GM12891 (cell line): ENCODE data around the gene DNAJC5.
A peak's percentile ranks its signal among the peaks of the same experiment; 100 is the strongest.

ENCODE experiments used
- DNase-seq: peaks from one replicate; pipeline ENCODE4 v3.0.0; 2011; ENCODE audit warnings: low spot score; ENCODE audit not compliant: insufficient read length
- FAIRE-seq: peaks from 2 replicates; lab custom pipeline; 2011; peaks lifted over from hg19 to GRCh38; lab: Jason Lieb, UNC
- PAX5 ChIP-seq: IDR thresholded peaks from 2 replicates; pipeline ENCODE4 v1.6.1; 2011; ENCODE audit warnings: low read length, moderate library complexity, mild to moderate bottlenecking; ENCODE audit not compliant: insufficient read depth, severe bottlenecking
- POLR2A ChIP-seq: IDR thresholded peaks from 2 replicates; pipeline ENCODE4 v1.6.1; 2011; ENCODE audit warnings: low read depth, low read length, control low read depth
- POLR2AphosphoS5 ChIP-seq: IDR thresholded peaks from 2 replicates; pipeline ENCODE4 v1.6.1; 2011; ENCODE audit warnings: low read depth, low read length, control low read depth
- POU2F2 ChIP-seq: IDR thresholded peaks from 2 replicates; pipeline ENCODE4 v1.6.1; 2011; ENCODE audit warnings: low read depth, mild to moderate bottlenecking, control low read depth, low read length, moderate library complexity
- SPI1 ChIP-seq: IDR thresholded peaks from 2 replicates; pipeline ENCODE4 v1.6.1; 2011; ENCODE audit warnings: low read depth, low read length, control low read depth
- TAF1 ChIP-seq: IDR thresholded peaks from 2 replicates; pipeline ENCODE4 v1.6.1; 2011; ENCODE audit warnings: low read depth, low read length, control low read depth

Gene DNAJC5

DNA sequence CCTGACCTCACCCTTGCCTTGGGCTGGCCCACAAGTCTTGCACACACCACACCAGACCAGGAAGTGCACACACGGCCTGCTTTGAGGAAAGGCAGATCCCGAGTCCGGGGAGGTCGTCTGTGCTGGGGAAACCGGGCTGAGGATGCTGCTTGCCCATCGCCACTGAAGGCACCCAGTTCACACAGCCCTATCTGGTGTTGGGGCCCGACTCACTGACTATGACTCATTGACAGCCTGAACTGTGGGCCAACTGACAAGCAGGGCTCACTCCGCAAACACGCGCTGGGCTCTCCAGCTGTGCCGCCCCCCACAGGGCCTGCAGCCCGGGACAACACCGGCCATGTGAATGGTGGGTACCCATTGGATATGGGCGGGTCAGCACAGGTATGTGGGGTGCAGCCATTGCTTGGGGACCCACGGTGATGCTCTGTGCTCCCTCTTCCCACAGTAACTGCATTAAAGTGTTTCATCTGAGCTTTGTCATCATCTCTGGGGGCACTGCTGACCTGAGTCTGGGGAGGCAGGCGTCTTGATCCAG lies 82.9 kb downstream of the DNAJC5 start:
- DNase-seq (no peak), FAIRE-seq (no peak)
- TF ChIP-seq SPI1, result no peak
- no peak for TF ChIP-seq PAX5
- TF ChIP-seq POLR2A, result peak; percentile 57
- TF ChIP-seq POLR2AphosphoS5, result peak; percentile 81
- 0 out of 2 replicates have a peak, but pooled peaks have one; percentile 39 for TF ChIP-seq POU2F2
- no peak for TF ChIP-seq TAF1

GRCh38 chr20:63978319-63979228 lies 83.6 kb downstream of the DNAJC5 start:
- FAIRE-seq (peak; percentile 83), DNase-seq (peak; percentile 61)
- peak; percentile 63; the same call in 1 of the 2 replicates for TF ChIP-seq TAF1
- peak; percentile 50; the same call in 1 of the 2 replicates for TF ChIP-seq POLR2A
- TF ChIP-seq POLR2AphosphoS5, result peak; percentile 45; the same call in 1 of the 2 replicates
- TF ChIP-seq POU2F2, result peak; percentile 35
- no peak for TF ChIP-seq PAX5
- TF ChIP-seq SPI1, result peak; percentile 53

DNA sequence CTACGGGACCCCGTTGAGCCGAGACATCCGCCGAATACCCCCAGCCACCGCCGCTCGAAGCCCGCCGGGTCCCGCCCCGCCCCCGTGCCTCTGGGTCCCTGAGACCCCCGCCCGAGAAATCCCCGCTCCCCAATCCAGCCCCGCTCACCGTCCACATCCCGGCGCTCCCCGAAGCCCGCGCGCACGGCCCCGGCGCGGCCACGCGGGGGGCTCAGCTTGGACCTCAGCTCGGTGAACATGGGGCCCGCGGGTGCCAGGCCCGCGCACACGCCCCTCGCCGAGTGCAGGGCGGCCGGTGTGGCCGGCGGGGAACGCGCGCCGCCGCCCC lies 84.3 kb downstream of the DNAJC5 start:
- DNase-seq (no peak), FAIRE-seq (no peak)
- TF ChIP-seq POLR2AphosphoS5 (no peak), PAX5 (no peak), TAF1 (no peak), POLR2A (no peak), POU2F2 (no peak), SPI1 (no peak)

DNA sequence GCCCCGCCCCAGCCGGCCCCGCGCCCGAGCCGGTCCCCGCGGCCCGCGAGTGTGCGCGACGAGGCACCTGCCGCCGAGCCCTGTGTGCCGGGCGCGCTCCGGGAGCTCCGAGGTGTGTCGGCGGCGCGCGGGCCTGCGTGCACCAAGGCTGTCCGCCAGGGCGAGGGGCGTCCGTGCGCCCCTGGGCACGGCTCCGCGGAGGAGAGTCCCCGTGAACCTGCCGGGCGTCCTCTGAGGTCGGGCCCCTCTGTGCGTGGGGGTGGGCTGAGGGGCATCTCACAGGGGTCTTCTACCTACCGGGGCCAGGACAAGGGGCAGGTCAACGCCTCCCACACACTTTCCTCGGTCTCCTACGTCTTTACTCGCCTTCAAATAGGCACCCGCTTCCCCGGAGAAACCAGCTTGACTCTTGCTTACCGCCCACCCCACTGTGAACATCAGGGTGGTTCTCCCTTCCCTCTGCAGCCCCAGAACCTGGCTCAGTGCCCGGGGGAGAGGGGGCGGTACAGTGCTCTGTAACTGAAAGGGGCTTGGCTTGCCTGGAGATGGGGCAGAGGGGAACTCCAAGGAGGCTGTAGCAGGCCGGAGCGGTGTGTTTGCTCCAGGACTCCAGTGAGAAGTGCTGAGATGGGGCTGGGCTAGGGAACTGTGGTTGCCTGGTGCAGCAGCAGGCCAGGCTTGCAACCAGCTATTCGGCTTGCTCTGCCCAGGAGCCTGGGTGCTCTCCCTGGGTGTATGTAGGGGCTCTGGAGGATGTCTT lies 84.8 kb downstream of the DNAJC5 start, which contains the start of gene SAMD10:
SAMD10 (minus strand) TSS at position 86 of the 760 bp plus-strand sequence. CDS start 175 bp downstream, outside the sequence.
- no peak for FAIRE-seq
- TF ChIP-seq SPI1, result peak; percentile 31; the same call in 1 of the 2 replicates
- TF ChIP-seq POU2F2, result no peak
- no peak; the same call in 1 of the 2 replicates for TF ChIP-seq POLR2A
- TF ChIP-seq TAF1, result peak; percentile 72; the same call in 1 of the 2 replicates
- no peak for TF ChIP-seq PAX5
- 0 out of 2 replicates have a peak, but pooled peaks have one; percentile 29 for TF ChIP-seq POLR2AphosphoS5
- peak; percentile 66 for DNase-seq

DNA sequence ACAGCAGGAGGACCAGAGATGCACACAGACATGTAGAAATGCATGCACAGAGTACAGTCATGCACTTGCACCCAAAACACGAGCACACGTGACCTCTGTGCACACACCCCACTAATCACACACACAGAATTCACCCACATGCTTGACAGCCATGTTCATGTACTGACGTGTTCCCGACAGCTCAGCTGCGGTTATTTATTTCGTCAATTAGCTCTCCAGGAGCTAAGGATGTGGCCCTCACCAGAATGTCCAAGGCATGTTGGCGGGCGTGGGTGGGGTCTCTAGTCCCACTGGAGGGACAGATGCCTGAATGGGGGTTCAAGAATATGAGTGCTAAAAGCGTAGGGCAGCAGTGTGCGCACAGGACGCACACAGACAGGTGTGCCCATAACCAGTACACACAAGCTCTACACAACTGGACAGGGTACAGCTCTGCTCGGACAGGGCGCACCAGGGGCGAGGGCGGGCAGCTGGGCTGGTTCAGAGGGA lies 85.4 kb downstream of the DNAJC5 start:
- TF ChIP-seq POLR2A (no peak; the same call in 1 of the 2 replicates), PAX5 (no peak), SPI1 (no peak), TAF1 (no peak), POU2F2 (no peak; the same call in 1 of the 2 replicates), POLR2AphosphoS5 (peak; percentile 53; the same call in 1 of the 2 replicates)
- no peak for FAIRE-seq
- no peak for DNase-seq

DNA sequence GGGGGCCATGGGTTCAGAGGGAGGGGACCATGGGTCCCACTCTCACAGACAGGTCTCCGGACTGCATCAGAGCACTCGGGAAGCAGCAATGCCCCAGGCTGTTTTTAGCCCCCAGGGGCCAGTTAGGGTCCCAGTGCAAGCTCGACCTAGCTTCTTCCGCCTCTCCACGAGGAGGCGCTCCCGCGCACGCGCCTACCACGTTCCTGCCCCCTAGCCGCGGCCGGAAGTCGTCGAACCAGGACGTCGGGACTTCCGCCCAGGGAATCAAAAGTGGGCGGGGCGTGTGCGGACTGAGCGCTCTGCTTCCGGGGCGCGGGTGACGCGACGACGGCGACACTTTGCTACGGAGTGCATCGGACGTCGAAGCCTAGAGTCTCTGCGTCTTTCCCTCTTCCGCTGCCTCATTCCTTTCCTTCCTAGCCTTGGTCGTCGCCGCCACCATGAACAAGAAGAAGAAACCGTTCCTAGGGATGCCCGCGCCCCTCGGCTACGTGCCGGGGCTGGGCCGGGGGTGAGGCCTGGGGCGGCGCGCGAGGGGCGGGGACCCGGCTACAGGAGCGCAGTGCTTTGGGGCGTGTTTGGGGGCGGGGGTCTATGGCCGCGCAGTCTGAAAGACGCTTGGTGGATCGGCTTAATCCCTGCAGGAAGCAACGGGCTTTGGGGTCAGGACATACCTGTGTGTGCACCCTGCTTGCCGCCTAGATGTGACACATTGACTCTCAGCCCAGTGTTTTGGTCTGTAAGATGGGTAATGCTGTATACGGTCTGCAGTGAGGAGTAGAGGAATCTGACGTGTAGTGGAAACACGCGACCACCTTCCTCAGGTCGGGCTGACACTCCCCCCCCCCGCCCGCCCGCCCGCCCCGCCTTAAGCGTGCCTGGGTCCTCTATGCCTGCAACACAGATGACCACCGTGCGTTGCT lies 86.1 kb downstream of the DNAJC5 start, which contains the start of gene PRPF6:
PRPF6 (plus strand) TSS at position 327 of the 923 bp plus-strand sequence; CDS start at position 441, 114 bp downstream.
- TF ChIP-seq POLR2A (peak; percentile 84), POU2F2 (peak; percentile 27; the same call in 1 of the 2 replicates), PAX5 (no peak), TAF1 (peak; percentile 28; the same call in 1 of the 2 replicates), POLR2AphosphoS5 (peak; percentile 73), SPI1 (peak; percentile 64)
- peak; percentile 96 for FAIRE-seq

DNA sequence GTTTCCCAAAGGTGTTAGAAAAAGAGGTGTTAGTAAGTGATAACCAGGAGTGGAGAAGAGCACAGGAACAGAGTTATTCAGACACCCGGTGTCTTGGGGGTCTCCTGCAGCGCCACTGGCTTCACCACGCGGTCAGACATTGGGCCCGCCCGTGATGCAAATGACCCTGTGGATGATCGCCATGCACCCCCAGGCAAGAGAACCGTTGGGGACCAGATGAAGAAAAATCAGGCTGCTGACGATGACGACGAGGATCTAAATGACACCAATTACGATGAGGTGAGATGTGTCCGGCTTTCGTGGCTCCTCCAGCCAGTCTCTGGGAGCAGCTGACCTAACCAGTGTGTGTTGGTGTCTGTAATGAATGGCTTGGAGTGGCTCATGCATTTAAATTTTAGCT lies 88.0 kb downstream of the DNAJC5 start:
- DNase-seq (no peak), FAIRE-seq (no peak)
- TF ChIP-seq SPI1 (no peak), POLR2AphosphoS5 (no peak), PAX5 (no peak)

More for the DNA sequence above, 86.1 kb downstream of the DNAJC5 start, which contains the start of gene PRPF6:
- peak; percentile 96 for DNase-seq
